Measurements from ENCODE around the gene NFATC1. TPM values are rescaled to one million over a fixed set of nuclear protein-coding genes. Genes with fewer than 3 reads are reported as not detected.

The NFATC1 gene
- total RNA-seq, 1 donor from 2014 or later = 16.6 TPM

GRCh38 chr18:79371561-79372121, 24.1 kb upstream of the NFATC1 start:
- Histone ChIP-seq H3K27me3 (no peaks in the 10 kb centered on the region), H3K4me1 (no peaks in the 10 kb centered on the region), H3K4me3 (no peak overlapping the region), H3K9me3 (no peaks in the 10 kb centered on the region), H3K36me3 (peaks cover 8% of the 10 kb centered on the region), H3K27ac (no peak overlapping the region)
- TF ChIP-seq, protein P1, sequence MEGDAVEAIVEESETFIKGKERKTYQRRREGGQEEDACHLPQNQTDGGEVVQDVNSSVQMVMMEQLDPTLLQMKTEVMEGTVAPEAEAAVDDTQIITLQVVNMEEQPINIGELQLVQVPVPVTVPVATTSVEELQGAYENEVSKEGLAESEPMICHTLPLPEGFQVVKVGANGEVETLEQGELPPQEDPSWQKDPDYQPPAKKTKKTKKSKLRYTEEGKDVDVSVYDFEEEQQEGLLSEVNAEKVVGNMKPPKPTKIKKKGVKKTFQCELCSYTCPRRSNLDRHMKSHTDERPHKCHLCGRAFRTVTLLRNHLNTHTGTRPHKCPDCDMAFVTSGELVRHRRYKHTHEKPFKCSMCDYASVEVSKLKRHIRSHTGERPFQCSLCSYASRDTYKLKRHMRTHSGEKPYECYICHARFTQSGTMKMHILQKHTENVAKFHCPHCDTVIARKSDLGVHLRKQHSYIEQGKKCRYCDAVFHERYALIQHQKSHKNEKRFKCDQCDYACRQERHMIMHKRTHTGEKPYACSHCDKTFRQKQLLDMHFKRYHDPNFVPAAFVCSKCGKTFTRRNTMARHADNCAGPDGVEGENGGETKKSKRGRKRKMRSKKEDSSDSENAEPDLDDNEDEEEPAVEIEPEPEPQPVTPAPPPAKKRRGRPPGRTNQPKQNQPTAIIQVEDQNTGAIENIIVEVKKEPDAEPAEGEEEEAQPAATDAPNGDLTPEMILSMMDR (IDR thresholded peaks at IDR 0.05) = no peak
- intact Hi-C loops (cut with DNase I) = no loop called here
- ATAC-seq (no peak), DNase-seq (no peak)

GRCh38 chr18:79372461-79372860, 23.3 kb upstream of the NFATC1 start:
- peaks cover 15% of the 10 kb centered on the region for H3K36me3 ChIP-seq
- no peak for DNase-seq

DNA sequence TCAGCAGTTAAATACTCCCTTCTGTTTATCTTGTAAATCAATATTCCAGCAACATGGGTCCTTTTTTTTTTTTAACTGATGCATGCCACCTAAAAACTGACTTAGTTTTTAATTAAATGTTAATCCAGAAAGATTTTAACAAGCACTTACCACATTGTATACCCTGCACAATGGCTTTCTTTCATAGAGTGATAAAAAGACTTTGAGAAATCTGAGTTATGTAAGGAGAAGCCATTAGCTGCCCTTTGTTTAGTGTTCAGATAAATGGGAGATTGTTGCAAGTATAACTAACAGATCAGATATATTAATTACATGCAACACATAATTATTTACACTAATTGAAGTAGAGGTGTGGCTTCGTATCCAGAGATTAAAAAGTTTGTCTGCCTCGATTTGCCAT, 22.7 kb upstream of the NFATC1 start:
- intact Hi-C loops (cut with DNase I) = no loop called here
- H3K36me3 ChIP-seq = peaks cover 19% of the 10 kb centered on the region
- TF ChIP-seq, protein P1 (IDR thresholded peaks at IDR 0.05) = no peak
- no peak overlapping the region for H3K4me3 ChIP-seq
- H3K27me3 ChIP-seq = no peaks in the 10 kb centered on the region
- H3K27ac ChIP-seq = no peak overlapping the region
- no peaks in the 10 kb centered on the region for H3K9me3 ChIP-seq
- DNase-seq (no peak), ATAC-seq (no peak)
- H3K4me1 ChIP-seq = no peaks in the 10 kb centered on the region

More at GRCh38 chr18:79372461-79372860, 23.3 kb upstream of the NFATC1 start:
- Histone ChIP-seq H3K27ac (no peak overlapping the region), H3K27me3 (no peaks in the 10 kb centered on the region), H3K4me3 (no peak overlapping the region), H3K4me1 (no peaks in the 10 kb centered on the region), H3K9me3 (no peaks in the 10 kb centered on the region)
- no peak for ATAC-seq
- intact Hi-C loops (cut with DNase I) = no loop called here
- TF ChIP-seq, protein P1 (IDR thresholded peaks at IDR 0.05) = no peak

DNA sequence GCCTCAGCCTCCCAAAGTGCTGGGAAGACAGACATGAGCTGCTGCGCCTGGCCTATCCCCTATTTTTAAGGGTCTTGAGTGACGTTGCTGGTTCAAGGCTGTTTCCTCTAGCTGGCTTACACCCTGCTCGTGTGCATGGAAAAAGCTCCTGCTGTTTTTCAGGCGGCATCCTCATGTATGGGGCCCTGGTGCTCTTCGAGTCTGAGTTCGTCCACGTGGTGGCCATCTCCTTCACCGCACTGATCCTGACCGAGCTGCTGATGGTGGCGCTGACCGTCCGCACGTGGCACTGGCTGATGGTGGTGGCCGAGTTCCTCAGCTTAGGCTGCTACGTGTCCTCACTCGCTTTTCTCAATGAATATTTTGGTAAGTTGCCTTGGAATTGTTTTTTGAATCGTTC, 22.0 kb upstream of the NFATC1 start:
- DNase-seq (no peak), ATAC-seq (no peak)
- no peak overlapping the region for H3K27ac ChIP-seq
- peaks cover 24% of the 10 kb centered on the region for H3K36me3 ChIP-seq
- H3K4me3 ChIP-seq = no peak overlapping the region
- H3K4me1 ChIP-seq = no peaks in the 10 kb centered on the region
- no peaks in the 10 kb centered on the region for H3K9me3 ChIP-seq
- intact Hi-C loops (cut with DNase I) = no loop called here
- TF ChIP-seq, protein P1 (IDR thresholded peaks at IDR 0.05) = no peak
- H3K27me3 ChIP-seq = no peaks in the 10 kb centered on the region

GRCh38 chr18:79374408-79375171, 21.1 kb upstream of the NFATC1 start:
- Histone ChIP-seq H3K36me3 (peaks cover 24% of the 10 kb centered on the region), H3K4me3 (no peak overlapping the region), H3K4me1 (peaks cover 3% of the 10 kb centered on the region), H3K27ac (no peak overlapping the region), H3K27me3 (no peaks in the 10 kb centered on the region), H3K9me3 (no peaks in the 10 kb centered on the region)
- DNase-seq (peak; percentile 40), ATAC-seq (no peak)
- intact Hi-C loops (cut with DNase I) = no loop called here
- TF ChIP-seq, protein P1 (IDR thresholded peaks at IDR 0.05) = no peak
